A673 (cell line): Measurements from ENCODE around the gene RNU1-4.
"Not testable (repeated sequence)": the region's sequence is repeated elsewhere in the genome, so short reads cannot be mapped to it uniquely, and the experiment has no call there.

Source experiments
- EZH2 ChIP-seq: fragments of 200-600 bp; sonication (generic); IDR thresholded peaks from 2 replicates; pipeline ENCODE4 v1.6.1; 2017; ENCODE audit warnings: borderline replicate concordance, low read depth, mild to moderate bottlenecking, mixed read lengths, antibody characterized with exemption, low read length; ENCODE audit not compliant: poor library complexity, severe bottlenecking
- TF ChIP-seq, protein P1 (sequence below): fragments of 300-800, 200-600 bp; sonication (generic); conservative IDR thresholded peaks from 2 replicates; pipeline ENCODE4 v1.5.1; 2017; ENCODE audit warnings: low read depth, mild to moderate bottlenecking, antibody characterized with exemption, low read length, moderate library complexity, mixed read lengths

DNA sequence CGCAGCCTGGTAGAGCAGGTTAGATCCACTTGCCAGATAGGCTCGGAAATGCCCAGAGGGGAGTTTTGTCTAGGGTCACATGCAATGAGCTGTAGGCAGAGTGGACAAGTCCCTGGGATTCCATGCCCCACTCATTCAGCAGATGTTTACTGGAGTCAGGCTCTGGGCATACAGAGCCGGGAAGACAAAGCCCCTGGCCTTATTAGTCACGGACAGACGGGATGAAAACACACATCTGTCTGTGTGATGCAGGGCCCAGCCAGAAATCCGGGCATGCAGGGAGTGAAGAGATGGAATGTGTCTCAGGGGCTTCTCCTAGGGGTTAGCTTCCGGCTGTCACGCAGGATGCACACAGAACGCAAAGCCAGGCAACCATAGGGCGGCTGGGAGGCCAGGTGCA lies 26.8 kb upstream of the RNU1-4 start:
- TF ChIP-seq EZH2: not testable (repeated sequence)
- TF ChIP-seq, protein P1, sequence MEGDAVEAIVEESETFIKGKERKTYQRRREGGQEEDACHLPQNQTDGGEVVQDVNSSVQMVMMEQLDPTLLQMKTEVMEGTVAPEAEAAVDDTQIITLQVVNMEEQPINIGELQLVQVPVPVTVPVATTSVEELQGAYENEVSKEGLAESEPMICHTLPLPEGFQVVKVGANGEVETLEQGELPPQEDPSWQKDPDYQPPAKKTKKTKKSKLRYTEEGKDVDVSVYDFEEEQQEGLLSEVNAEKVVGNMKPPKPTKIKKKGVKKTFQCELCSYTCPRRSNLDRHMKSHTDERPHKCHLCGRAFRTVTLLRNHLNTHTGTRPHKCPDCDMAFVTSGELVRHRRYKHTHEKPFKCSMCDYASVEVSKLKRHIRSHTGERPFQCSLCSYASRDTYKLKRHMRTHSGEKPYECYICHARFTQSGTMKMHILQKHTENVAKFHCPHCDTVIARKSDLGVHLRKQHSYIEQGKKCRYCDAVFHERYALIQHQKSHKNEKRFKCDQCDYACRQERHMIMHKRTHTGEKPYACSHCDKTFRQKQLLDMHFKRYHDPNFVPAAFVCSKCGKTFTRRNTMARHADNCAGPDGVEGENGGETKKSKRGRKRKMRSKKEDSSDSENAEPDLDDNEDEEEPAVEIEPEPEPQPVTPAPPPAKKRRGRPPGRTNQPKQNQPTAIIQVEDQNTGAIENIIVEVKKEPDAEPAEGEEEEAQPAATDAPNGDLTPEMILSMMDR: not testable (repeated sequence)
